GM23248 (cell line): ENCODE measurements around the gene SPTLC2.

Experiments used
- EZH2 ChIP-seq: fragments of 200-600 bp; sonication (generic); IDR thresholded peaks from 2 replicates; pipeline ENCODE4 v1.6.1; 2018; ENCODE audit warnings: antibody characterized with exemption, mild to moderate bottlenecking; ENCODE audit not compliant: insufficient read depth, poor library complexity, severe bottlenecking
- EZH2phosphoT487 ChIP-seq: fragments of 200-600 bp; sonication (generic); IDR thresholded peaks from 2 replicates; pipeline ENCODE4 v1.6.1; 2018; ENCODE audit warnings: antibody characterized with exemption, moderate library complexity, mild to moderate bottlenecking, low read depth; ENCODE audit not compliant: insufficient read depth

- TF ChIP-seq EZH2 (no peak), EZH2phosphoT487 (no peak)
Observed at GRCh38 chr14:77474479-77475177, 141.8 kb downstream of the SPTLC2 start.
